ENCODE data around the gene DNAI7. TPM values are rescaled to one million over a fixed set of nuclear protein-coding genes. Genes with fewer than 3 reads are reported as not detected.

The DNAI7 gene
- total RNA-seq, 1 donor from 2014 or later = not detected

DNA sequence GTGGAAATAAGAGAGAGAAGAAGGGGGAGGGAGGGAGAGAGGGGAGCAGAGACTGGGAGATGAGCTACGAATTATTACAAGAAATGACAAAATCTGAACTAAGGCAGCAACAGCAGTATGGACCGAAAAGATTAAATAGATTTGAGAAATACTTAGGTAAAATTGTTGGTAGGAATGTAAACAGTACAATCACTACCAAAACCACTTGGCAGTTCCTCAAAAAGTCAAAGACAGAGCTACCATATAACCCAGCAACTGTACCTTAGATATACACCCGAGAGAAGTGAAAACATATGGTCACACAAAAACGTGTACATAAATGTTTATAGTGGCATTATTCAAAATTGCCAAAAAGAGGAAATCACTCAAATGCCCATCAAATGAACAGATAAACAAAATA, 41.7 kb upstream of the DNAI7 start:
- no peak for TF ChIP-seq CTCF (IDR thresholded peaks at IDR 0.05)
- no peaks in the 10 kb centered on the region for H3K9me3 Mint-ChIP-seq (ENCODE audit: low read depth)
- peak overlapping the region; percentile 79 for H3K27ac Mint-ChIP-seq (ENCODE audit: unreplicated experiment)
- no peak overlapping the region for H3K4me3 Mint-ChIP-seq (ENCODE audit: unreplicated experiment)
- peaks cover 47% of the 10 kb centered on the region for H3K4me1 Mint-ChIP-seq (ENCODE audit: low read depth)
- peaks cover 12% of the 10 kb centered on the region for H3K36me3 Mint-ChIP-seq (ENCODE audit: low read depth)
- no peaks in the 10 kb centered on the region for H3K27me3 Mint-ChIP-seq (ENCODE audit: low read depth)
- DNase-seq (ENCODE audit: low spot score) = no peak

- Mint-ChIP-seq H3K4me1 (ENCODE audit: low read depth) (peaks cover 47% of the 10 kb centered on the region), H3K27ac (ENCODE audit: unreplicated experiment) (peak overlapping the region; percentile 79), H3K9me3 (ENCODE audit: low read depth) (no peaks in the 10 kb centered on the region), H3K4me3 (ENCODE audit: unreplicated experiment) (no peak overlapping the region), H3K27me3 (ENCODE audit: low read depth) (no peaks in the 10 kb centered on the region), H3K36me3 (ENCODE audit: low read depth) (peaks cover 12% of the 10 kb centered on the region)
- no peak for DNase-seq (ENCODE audit: low spot score)
- TF ChIP-seq CTCF (IDR thresholded peaks at IDR 0.05) = no peak
These were observed 41.2 kb upstream of the DNAI7 start for GRCh38 chr12:25236190-25236589.

- no peak for DNase-seq (ENCODE audit: low spot score)
- TF ChIP-seq CTCF (IDR thresholded peaks at IDR 0.05) = no peak
- no peaks in the 10 kb centered on the region for H3K27me3 Mint-ChIP-seq (ENCODE audit: low read depth)
- peaks cover 4% of the 10 kb centered on the region for H3K4me1 Mint-ChIP-seq (ENCODE audit: low read depth)
- H3K36me3 Mint-ChIP-seq (ENCODE audit: low read depth) = peaks cover 5% of the 10 kb centered on the region
- H3K4me3 Mint-ChIP-seq (ENCODE audit: unreplicated experiment) = no peak overlapping the region
- H3K9me3 Mint-ChIP-seq (ENCODE audit: low read depth) = no peaks in the 10 kb centered on the region
- no peak overlapping the region for H3K27ac Mint-ChIP-seq (ENCODE audit: unreplicated experiment)
These were observed 18.4 kb upstream of the DNAI7 start for GRCh38 chr12:25213338-25213737.

DNA sequence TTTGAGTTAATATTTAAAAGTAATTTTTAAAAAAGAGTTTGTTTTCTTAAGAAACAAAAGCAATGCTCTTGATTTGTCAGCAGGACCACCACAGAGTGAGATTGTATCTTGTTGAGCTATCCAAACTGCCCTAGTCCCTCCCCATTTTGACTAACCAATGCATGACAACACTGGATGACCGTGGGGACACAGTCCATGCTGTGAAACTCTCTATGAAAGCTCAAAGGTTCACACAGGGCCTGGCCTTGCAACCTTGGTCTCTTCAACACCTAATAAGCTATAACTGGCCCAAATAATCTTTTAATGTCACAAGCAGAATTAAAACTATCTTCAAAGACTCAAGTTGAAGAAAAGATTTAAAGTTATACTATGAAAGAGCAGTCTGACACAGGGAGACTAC, 13.6 kb upstream of the DNAI7 start:
- no peak for TF ChIP-seq CTCF (IDR thresholded peaks at IDR 0.05)
- Mint-ChIP-seq H3K9me3 (ENCODE audit: low read depth) (no peaks in the 10 kb centered on the region), H3K36me3 (ENCODE audit: low read depth) (peaks cover 9% of the 10 kb centered on the region), H3K4me1 (ENCODE audit: low read depth) (peaks cover 12% of the 10 kb centered on the region), H3K4me3 (ENCODE audit: unreplicated experiment) (no peak overlapping the region), H3K27me3 (ENCODE audit: low read depth) (no peaks in the 10 kb centered on the region), H3K27ac (ENCODE audit: unreplicated experiment) (no peak overlapping the region)
- no peak for DNase-seq (ENCODE audit: low spot score)

GRCh38 chr12:25207846-25208245, 12.9 kb upstream of the DNAI7 start:
- H3K4me1 Mint-ChIP-seq (ENCODE audit: low read depth) = peaks cover 12% of the 10 kb centered on the region
- no peaks in the 10 kb centered on the region for H3K27me3 Mint-ChIP-seq (ENCODE audit: low read depth)
- no peak for TF ChIP-seq CTCF (IDR thresholded peaks at IDR 0.05)
- no peaks in the 10 kb centered on the region for H3K9me3 Mint-ChIP-seq (ENCODE audit: low read depth)
- no peak overlapping the region for H3K27ac Mint-ChIP-seq (ENCODE audit: unreplicated experiment)
- no peak for DNase-seq (ENCODE audit: low spot score)
- peaks cover 11% of the 10 kb centered on the region for H3K36me3 Mint-ChIP-seq (ENCODE audit: low read depth)
- no peak overlapping the region for H3K4me3 Mint-ChIP-seq (ENCODE audit: unreplicated experiment)
